Endothelial cell of umbilical vein (primary cell): ENCODE measurements around the gene SRGAP3. TPM values are rescaled to one million over a fixed set of nuclear protein-coding genes. Genes with fewer than 3 reads are reported as not detected.

ENCODE experiments used
- BruUV-seq: library from RNA; stranded (reverse); fragments of 400-500 nt; replicated peaks from 2 replicates; lab custom pipeline; 2021; lab: Mats Ljungman, UMichigan
- CTCF ChIA-PET: fragments of 300-600, 350-600 bp; sonication (Branson Sonifier 250); formaldehyde crosslinking; loops from one replicate; lab custom pipeline; 2021; ENCODE audit warnings: antibody characterized with exemption, inconsistent platforms; lab: Charles Lee
- POLR2A ChIA-PET: fragments of 300-600, 350-600 bp; sonication (Branson Sonifier 250); formaldehyde crosslinking; loops from one replicate; lab custom pipeline; 2021; ENCODE audit warnings: antibody characterized with exemption, inconsistent platforms; lab: Charles Lee
- DNase-seq: peaks from one replicate; pipeline ENCODE4 v3.0.0-alpha.2; 2011; ENCODE audit warnings: low read depth, low spot score
- FAIRE-seq: peaks from 2 replicates; lab custom pipeline; 2011; peaks lifted over from hg19 to GRCh38; lab: Jason Lieb, UNC
- H2AFZ ChIP-seq: 2 replicates; pipeline ENCODE4 v1.6.0; 2012; ENCODE audit warnings: low read depth, low read length, control low read depth, inconsistent platforms
- H3K27ac ChIP-seq: 2 replicates; pipeline ENCODE4 v1.5.1; 2011; ENCODE audit warnings: low read depth, mild to moderate bottlenecking, control low read depth, low read length, moderate library complexity; ENCODE audit not compliant: insufficient read depth
- H3K27me3 ChIP-seq, 2 experiments: 2 replicates each; pipeline versions ENCODE4 v1.6.0 to v1.6.1; 2011; ENCODE audit warnings: low read length in 2 of 2, mixed read lengths in 1 of 2; ENCODE audit not compliant: control insufficient read depth in 2 of 2, insufficient read depth in 2 of 2
- H3K36me3 ChIP-seq, 2 experiments: 2 replicates in 1 of 2; 3 replicates in 1 of 2; pipeline ENCODE4 v1.5.1; 2011; ENCODE audit warnings: low read length in 2 of 2, mild to moderate bottlenecking in 1 of 2, moderate library complexity in 1 of 2; ENCODE audit not compliant: control insufficient read depth in 2 of 2, insufficient read depth in 2 of 2; ENCODE audit errors: extremely low read depth in 1 of 2
- H3K4me1 ChIP-seq: 3 replicates; pipeline ENCODE4 v1.5.1; 2011; ENCODE audit warnings: mild to moderate bottlenecking, low read length; ENCODE audit not compliant: control insufficient read depth, insufficient read depth; ENCODE audit errors: extremely low read depth
- H3K4me2 ChIP-seq: 2 replicates; pipeline ENCODE4 v1.6.1; 2011; ENCODE audit warnings: low read length, control low read depth, mixed read lengths; ENCODE audit not compliant: insufficient read depth
- H3K4me3 ChIP-seq, 3 experiments: fragments of 200-600 bp in 1 of 3; sonication (generic), shearing (Covaris generic) in 1 of 3; replicated peaks in 1 of 3; 2 replicates each; pipeline ENCODE4 v1.5.1; 2011 to 2016; ENCODE audit warnings: control low read depth in 3 of 3, low read length in 3 of 3, mild to moderate bottlenecking in 2 of 3, inconsistent platforms in 1 of 3, low read depth in 1 of 3, moderate library complexity in 1 of 3; ENCODE audit not compliant: insufficient read depth in 1 of 3
- H3K79me2 ChIP-seq: 2 replicates; pipeline ENCODE4 v1.6.0; 2012; ENCODE audit warnings: low read length, inconsistent platforms; ENCODE audit not compliant: control insufficient read depth, insufficient read depth
- H3K9ac ChIP-seq: replicated peaks from 2 replicates; pipeline ENCODE3; 2011; ENCODE audit warnings: low read length, control low read depth; ENCODE audit not compliant: insufficient read depth; ENCODE audit errors: extremely low read depth
- H3K9me1 ChIP-seq: replicated peaks from 3 replicates; pipeline ENCODE4 v1.6.0; 2011; ENCODE audit warnings: mild to moderate bottlenecking, low read length; ENCODE audit not compliant: control insufficient read depth, insufficient read depth; ENCODE audit errors: extremely low read depth
- H3K9me3 ChIP-seq: replicated peaks from 2 replicates; pipeline ENCODE4 v1.5.1; 2012; ENCODE audit warnings: low read length, inconsistent platforms; ENCODE audit not compliant: control insufficient read depth, insufficient read depth
- H4K20me1 ChIP-seq: replicated peaks from 2 replicates; pipeline ENCODE3; 2011; ENCODE audit warnings: mild to moderate bottlenecking, low read length; ENCODE audit not compliant: control insufficient read depth, insufficient read depth; ENCODE audit errors: extremely low read depth
- EZH2 ChIP-seq: IDR thresholded peaks from 2 replicates; pipeline ENCODE4 v1.6.1; 2012; ENCODE audit warnings: borderline replicate concordance, low read depth, mild to moderate bottlenecking, moderate library complexity, low read length, inconsistent platforms; ENCODE audit not compliant: severe bottlenecking
- FOS ChIP-seq: IDR thresholded peaks from 2 replicates; pipeline ENCODE4 v1.6.1; 2011; ENCODE audit warnings: mild to moderate bottlenecking, low read length, moderate library complexity, borderline replicate concordance; ENCODE audit not compliant: insufficient read depth
- GATA2 ChIP-seq: IDR thresholded peaks from 2 replicates; pipeline ENCODE4 v1.7.0; 2011; ENCODE audit warnings: low read depth, mild to moderate bottlenecking, moderate library complexity, mixed read lengths, low read length; ENCODE audit not compliant: insufficient read length, insufficient read depth
- JUN ChIP-seq: IDR thresholded peaks from 2 replicates; pipeline ENCODE4 v1.6.1; 2011; ENCODE audit warnings: borderline replicate concordance, low read depth; ENCODE audit not compliant: insufficient read length, insufficient read depth
- MYC ChIP-seq: IDR thresholded peaks from one replicate; pipeline ENCODE4 v1.6.1; 2011; ENCODE audit warnings: mild to moderate bottlenecking, low read depth, low read length
- POLR2A ChIP-seq: IDR thresholded peaks from 2 replicates; pipeline ENCODE4 v1.6.1; 2012; ENCODE audit warnings: low read depth, mild to moderate bottlenecking, control low read depth, low read length
- POLR2AphosphoS5 ChIP-seq: IDR thresholded peaks from 2 replicates; pipeline ENCODE4 v1.6.1; 2012; ENCODE audit warnings: low read depth, mild to moderate bottlenecking, control low read depth, low read length, moderate library complexity; ENCODE audit not compliant: insufficient read depth
- dilution Hi-C: fragments of 300-500 bp; cut with MboI; formaldehyde crosslinking; loops from one replicate; pipeline ENCODE4 v1.15.0; 2019; ENCODE audit warnings: low sequenced_read_pairs; ENCODE audit not compliant: extremely low pct_ligation_motif_present
- intact Hi-C: fragments of 100-400 bp; cut with micrococcal nuclease; formaldehyde crosslinking; loops from one replicate; pipeline ENCODE4 v1.10.0; 2022
- polyA plus RNA-seq, 4 experiments: library from polyadenylated mRNA; depleted of rRNA in 3 of 4; stranded (reverse) in 3 of 4; unstranded in 1 of 4; fragments of >200 nt; gene quantifications; 2 replicates each; pipeline versions ENCODE4 v1.2.1 to v1.2.3, GENCODE V29; 2011 to 2012; ENCODE audit warnings: missing spikeins in 1 of 4
- total RNA-seq: library from RNA; stranded (reverse); gene quantifications from 2 replicates; pipeline ENCODE4 v1.2.3, GENCODE V29; 2021
- TF ChIP-seq, protein P1 (sequence below): IDR thresholded peaks from 2 replicates; pipeline ENCODE4 v1.6.1; 2011; ENCODE audit not compliant: insufficient read depth, insufficient read length
- TF ChIP-seq, protein P2 (sequence below), 2 donors: IDR thresholded peaks; 1 replicate in 1 of 2; 2 replicates in 1 of 2; pipeline ENCODE4 v1.5.1; 2011; ENCODE audit warnings: low read length in 2 of 2, mild to moderate bottlenecking in 2 of 2, moderate library complexity in 2 of 2, control low read depth in 1 of 2, inconsistent platforms in 1 of 2, low read depth in 1 of 2; ENCODE audit not compliant: insufficient read depth in 1 of 2; ENCODE audit errors: extremely low read depth in 1 of 2

The SRGAP3 gene
- total and polyA plus RNA-seq, 2 donors (not counting 3 experiments of a cell fraction or from before 2014, with no cell fraction given): 0.06 TPM; not detected in 1

DNA sequence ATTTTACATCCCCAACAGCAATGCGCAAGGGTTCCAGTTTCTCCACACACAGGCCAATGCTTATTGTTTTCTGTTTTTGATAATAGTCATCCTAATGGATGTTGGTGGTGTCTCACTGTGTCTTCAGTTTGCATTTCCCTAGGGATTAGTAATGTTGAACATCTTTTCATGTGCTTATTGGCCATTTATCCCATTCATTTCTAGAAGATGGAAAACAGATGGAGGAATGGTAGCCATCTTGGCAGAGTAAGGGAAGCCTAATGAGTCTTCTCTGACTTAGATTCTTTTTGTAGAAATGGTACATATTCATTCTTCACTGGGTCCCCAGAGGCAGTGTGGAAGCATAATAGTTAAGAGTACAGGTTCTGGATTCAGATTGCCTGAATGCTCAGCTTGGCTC, 46.8 kb upstream of the SRGAP3 start:
- H3K27ac ChIP-seq: no peak overlapping the region
- H3K9ac ChIP-seq: no peak overlapping the region
- DNase-seq (no peak), FAIRE-seq (no peak)
- ChIA-PET POLR2A (no interaction called here), CTCF (no interaction called here)
- intact Hi-C loops: no loop called here
- no peaks in the 10 kb centered on the region for H3K36me3 ChIP-seq
- H3K27me3 ChIP-seq: no peaks in the 10 kb centered on the region
- H3K4me3 ChIP-seq: no peak overlapping the region
- no TSS peak for BruUV-seq
- H2AFZ ChIP-seq: no peak overlapping the region
- dilution Hi-C loops: no loop called here
- H3K4me1 ChIP-seq: no peaks in the 10 kb centered on the region
- H3K9me1 ChIP-seq: no peaks in the 10 kb centered on the region
- H3K9me3 ChIP-seq: no peaks in the 10 kb centered on the region
- no peak overlapping the region for H3K4me2 ChIP-seq
- TF ChIP-seq GATA2 (no peak), POLR2AphosphoS5 (no peak), MYC (no peak), JUN (no peak), POLR2A (no peak), FOS (no peak), EZH2 (no peak)
- TF ChIP-seq, protein P1, sequence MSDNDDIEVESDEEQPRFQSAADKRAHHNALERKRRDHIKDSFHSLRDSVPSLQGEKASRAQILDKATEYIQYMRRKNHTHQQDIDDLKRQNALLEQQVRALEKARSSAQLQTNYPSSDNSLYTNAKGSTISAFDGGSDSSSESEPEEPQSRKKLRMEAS: no peak
- TF ChIP-seq, protein P2, sequence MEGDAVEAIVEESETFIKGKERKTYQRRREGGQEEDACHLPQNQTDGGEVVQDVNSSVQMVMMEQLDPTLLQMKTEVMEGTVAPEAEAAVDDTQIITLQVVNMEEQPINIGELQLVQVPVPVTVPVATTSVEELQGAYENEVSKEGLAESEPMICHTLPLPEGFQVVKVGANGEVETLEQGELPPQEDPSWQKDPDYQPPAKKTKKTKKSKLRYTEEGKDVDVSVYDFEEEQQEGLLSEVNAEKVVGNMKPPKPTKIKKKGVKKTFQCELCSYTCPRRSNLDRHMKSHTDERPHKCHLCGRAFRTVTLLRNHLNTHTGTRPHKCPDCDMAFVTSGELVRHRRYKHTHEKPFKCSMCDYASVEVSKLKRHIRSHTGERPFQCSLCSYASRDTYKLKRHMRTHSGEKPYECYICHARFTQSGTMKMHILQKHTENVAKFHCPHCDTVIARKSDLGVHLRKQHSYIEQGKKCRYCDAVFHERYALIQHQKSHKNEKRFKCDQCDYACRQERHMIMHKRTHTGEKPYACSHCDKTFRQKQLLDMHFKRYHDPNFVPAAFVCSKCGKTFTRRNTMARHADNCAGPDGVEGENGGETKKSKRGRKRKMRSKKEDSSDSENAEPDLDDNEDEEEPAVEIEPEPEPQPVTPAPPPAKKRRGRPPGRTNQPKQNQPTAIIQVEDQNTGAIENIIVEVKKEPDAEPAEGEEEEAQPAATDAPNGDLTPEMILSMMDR (IDR thresholded peaks at IDR 0.05; ENCODE audit: extremely low read depth in 1 of 2, insufficient read depth in 1 of 2, low read depth in 1 of 2, low read length in 2 of 2): no peak
- no peaks in the 10 kb centered on the region for H3K79me2 ChIP-seq
- H4K20me1 ChIP-seq: no peaks in the 10 kb centered on the region
